Activated CD4-positive, alpha-beta T cell treated with anti-CD3 and anti-CD28 coated beads, Interleukin-2, amount 50 U/mL, for 48 hours (primary cell): ENCODE measurements around the gene FAM53B.

Experiments used
- DNase-seq, 2 experiments: peaks; one replicate each; pipeline ENCODE4 v3.0.0-alpha.2; 2020

Gene FAM53B

GRCh38 chr10:124573726-124574455, 170.3 kb downstream of the FAM53B start:
- no peak for DNase-seq

GRCh38 chr10:124572751-124573150, 171.4 kb downstream of the FAM53B start:
- DNase-seq = no peak

- DNase-seq = no peak
These were observed 173.5 kb downstream of the FAM53B start for GRCh38 chr10:124570646-124571045.

DNA sequence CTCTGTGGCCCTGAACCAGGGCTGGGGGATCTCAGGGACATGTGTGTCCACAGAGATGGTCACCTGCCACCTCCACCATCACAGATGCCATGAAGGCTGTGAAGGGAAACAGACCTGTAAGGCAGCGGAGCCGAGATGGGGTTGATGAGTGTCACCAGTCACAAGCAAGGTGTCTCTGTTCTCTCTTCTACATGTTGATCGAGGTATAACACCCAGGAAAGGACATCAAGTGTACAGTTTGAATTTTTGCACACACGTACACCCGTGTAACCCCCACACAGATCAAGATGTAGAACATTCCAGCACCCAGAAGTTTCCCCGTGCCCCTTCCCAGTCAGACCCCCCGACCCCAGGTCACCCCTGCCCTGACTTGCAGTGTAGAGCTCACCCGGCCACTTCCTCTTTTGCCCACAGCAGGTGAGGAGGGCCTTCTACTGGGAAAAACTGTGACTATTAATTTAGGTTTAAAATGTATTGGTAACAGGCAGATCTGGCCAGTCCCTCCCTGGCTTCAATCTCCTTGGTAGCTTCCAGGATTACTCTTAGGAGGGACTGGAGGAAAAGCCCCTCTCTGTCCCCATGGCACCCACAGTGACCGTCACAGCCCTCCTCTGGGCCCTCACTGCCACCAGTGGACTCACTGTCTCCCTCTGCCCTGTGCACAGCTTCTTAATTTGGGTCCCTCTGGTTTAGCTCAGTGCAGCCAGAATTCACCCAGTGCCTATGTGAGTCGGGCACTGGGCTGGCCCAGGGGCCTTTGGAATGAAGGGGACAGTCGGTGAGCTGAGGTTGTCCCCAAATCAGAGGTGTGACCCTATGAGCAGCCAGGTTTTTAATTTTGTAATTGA, 174.3 kb downstream of the FAM53B start:
- no peak for DNase-seq
